ENCODE results near the gene BTBD16.
A peak's percentile ranks its signal among the peaks of the same experiment; 100 is the strongest.

The BTBD16 gene

DNA sequence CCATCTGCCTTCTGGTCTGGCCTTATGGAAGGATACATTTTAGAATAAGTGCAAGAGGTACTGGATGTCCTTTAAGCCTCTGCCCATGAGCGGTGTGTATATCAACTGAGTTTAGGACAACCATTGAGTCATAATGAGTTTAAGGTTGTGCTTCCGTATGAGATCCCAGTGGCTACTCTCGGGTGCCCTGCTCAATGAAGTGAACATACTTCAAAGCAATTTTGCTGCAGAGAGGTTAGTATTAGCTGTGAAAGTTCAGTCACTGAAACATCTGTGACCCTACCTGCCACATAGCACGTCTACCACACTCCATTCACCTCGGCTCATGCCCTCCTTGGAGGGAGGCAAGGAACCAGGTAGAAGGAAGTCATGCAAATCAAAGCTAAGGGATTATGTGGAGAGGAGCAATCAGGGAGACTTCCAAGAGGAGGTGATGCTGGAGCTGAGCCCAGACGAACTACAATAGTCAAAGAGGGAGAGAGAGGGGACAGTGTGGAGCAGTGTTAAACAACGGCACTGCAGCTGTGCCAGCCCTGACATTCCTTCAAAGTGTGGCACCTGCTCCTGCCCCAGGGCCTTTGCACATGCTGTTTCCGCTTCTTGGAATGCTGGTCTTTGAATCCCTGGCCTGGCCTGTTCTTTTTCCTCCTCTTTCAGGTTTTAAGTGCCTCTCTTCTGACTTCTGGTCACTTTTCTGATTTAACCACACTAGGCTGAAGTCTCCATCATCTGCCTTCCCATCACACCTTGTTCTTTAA lies 25.4 kb downstream of the BTBD16 start:
- FAIRE-seq, result no peak

DNA sequence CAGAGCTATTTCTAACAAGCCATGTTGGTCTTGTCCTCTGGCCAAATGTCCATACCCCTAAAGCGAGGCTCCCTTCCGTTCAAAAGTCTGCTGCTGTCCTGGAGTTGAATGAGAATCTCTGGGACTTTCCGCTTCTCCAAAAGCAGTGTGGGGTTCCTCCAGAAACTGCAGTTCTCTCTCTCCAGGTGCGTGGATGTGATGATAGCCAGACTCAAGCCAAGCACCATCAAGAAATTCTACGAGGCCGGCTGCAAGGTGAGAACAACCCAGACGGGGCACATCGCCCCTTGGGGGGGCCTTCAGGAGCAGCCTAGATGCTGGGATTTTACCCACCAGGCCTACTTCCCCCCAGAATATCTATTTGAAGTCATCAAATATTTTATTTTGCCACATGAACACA lies 26.5 kb downstream of the BTBD16 start:
- FAIRE-seq, result no peak

DNA sequence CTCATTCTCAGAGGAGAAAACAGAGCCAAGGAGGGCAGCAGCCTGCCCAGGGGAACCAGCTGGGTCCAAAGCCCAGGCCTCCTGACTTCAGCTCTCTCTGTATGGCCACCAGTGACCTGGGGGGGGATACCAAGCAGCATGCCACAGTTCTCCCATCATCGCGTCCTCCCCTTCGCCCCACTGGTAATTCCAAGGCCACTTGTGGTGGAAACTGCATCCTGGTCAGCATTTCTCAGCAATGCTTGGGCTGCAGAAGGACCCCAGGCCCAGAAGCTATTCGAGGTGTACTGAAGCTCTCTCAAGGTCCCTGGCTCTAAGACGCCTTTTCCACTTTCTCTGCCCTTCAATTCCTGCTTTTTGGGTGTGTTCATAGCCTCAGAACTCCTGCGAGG lies 27.1 kb downstream of the BTBD16 start:
- no peak for FAIRE-seq

DNA sequence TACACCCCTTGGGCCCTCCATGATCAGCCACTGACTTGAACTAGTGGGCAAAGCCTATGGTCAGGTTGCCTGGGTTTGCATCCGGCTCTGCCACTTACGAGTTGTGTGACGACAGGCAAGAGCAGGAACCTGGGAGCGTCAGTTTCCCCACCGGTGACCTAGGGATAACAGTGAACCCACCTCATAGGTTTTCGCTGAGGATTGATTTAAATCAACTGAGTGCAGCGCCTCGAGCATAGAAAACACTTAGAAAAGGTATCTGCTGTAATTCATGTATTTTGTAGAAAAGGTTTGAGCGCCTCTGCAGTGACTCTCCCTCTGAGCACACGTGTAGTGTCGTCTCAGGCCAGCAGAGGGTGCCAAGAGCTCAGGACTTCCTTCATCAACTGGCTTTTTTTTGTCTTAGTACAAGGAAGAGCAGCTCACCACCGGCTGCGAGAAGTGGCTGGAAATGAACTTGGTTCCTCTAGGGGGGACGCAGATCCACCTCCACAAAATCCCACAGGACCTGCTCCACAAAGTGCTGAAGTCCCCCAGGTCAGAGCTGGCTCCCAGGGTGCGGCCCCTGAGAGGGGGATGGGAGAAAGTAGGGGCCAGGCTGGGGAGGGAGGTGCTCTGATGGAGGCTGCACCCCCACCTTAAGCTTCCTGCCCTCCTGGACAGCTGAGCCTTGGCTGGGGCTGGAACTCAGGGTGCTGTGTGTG lies 27.7 kb downstream of the BTBD16 start:
- FAIRE-seq, result peak; percentile 41

DNA sequence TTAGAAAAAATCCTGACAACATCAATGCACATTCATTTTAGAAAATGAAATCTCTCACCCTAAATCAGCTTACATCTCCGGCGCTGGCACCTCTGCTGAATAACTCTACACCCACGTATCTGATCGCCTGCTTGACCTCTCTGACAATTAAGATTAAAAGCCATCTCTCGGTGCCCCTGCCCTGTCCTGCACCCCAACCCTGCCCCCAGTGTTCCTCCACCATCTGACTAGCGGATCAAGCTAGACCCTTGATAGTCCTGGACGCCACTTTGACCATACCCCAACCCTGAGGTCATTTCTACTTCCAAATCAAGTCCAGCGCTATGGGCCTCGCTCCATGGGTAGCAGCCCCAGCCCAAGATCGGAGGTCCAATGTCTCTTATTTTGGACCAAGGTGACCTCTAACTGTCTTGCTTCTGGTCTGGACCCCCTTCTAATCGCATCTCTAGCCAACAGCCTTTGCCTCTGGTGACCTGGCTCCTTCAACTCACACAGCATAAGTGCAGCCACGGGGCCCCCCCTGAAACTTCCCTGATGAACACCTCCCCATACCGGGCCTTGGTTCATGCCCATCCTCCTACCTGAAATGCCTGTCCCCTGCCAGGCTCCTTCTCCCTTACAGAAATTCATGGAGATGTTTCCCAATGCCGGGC lies 28.5 kb downstream of the BTBD16 start:
- no peak for FAIRE-seq

DNA sequence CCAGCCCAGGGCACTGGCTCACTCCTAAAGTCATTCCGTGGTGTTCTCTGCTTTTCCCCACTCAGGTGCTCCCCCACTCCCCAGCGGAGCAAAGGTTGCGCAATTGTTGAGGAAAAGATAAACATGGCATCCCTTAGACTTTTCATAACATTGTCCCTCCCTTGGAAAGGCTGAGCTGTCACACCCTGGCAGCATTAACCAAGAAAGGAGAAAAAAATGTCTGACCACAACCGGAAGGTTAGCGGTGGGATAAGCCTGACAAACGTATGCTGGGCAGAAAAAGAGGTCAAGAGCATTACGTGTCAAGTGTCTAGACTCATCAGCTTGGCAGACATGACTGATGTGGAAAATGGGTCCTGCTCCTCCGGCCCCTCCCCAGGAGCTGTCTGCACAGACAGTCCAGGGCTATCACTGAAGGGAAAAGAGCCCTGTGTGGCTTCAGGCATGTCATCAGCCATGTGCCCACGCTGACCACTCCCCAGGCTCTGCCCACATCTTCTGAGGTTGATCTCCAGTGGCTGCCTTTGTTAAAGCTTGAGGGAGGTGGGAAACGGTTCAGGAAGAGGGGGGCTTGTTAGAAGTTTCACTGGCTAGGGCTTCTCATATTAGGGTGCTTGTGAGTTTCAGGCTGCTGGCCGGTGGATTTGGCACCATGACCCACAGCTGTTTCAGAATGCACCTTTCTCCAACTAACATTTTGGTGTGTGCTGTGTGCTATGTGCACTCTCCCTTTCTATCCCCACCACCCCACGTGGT lies 30.1 kb downstream of the BTBD16 start:
- no peak for FAIRE-seq

DNA sequence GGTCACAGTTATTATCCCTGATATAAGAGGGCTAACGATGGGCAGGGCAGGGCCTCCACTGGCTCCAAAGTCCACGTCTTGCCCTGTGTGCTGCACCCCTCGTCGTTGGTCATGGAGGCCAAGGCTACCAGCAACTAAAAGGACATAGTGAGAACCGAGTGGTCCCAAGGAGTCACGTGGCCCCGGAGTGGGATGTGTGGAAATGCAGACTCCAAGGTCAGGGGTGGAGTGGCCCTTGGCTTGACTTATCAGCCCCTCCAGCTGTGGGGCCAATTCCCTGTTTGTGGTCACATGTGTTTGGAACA lies 30.7 kb downstream of the BTBD16 start:
- FAIRE-seq, result no peak

DNA sequence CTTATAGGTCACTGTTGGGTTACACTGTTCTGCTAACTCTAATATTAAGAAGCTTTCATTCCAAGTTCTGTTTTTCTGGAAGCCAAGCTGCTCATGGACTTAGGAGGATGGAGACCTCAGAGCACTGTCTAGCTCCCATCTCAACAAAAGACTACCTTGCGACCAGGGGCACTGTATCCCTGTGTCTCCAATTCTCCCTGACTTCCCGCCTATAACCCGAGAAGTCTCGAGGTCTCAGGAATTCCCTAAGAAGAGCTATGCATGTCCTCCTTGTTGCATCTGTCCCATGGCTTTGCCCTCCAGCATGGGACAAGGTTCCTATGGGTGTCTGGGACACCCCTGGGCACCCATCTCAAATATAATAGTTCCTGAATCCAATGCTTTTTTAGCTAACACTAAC lies 31.2 kb downstream of the BTBD16 start:
- no peak for FAIRE-seq

DNA sequence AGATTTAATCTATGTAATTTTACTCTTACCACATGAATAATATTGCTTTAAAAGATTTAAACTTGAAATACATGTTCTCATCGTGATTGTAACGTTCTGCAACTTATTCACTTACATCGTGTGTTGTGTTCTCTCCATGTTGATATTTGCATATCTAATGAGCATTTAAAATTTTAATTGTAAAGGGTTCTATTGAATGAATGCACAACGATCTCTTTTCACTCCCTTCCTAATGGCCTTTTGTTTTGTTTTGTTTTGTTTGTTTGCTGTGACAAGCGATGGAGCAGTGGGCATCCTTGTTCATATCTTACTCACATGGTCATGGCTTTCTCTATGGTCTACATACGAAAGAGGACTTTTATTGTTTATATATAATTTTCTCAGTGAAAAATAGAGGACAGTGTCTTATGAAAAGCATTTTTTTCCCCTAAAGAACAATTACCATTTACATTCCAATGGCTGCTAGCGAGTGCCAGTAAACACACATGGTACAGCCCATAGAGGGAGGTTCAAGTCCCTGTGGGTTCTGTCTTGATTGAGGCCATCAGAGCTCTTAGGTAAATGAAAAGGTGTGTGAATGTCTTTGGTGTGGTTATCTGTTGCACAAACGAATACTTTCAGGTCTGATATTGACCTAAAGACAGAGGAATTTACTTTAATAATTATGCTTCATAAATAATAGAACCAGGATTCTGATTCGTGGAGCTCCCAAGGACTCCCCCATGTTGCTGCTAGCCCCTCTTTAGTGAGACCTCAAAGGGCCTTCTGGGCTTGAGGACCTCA lies 32.4 kb downstream of the BTBD16 start:
- FAIRE-seq, result no peak

DNA sequence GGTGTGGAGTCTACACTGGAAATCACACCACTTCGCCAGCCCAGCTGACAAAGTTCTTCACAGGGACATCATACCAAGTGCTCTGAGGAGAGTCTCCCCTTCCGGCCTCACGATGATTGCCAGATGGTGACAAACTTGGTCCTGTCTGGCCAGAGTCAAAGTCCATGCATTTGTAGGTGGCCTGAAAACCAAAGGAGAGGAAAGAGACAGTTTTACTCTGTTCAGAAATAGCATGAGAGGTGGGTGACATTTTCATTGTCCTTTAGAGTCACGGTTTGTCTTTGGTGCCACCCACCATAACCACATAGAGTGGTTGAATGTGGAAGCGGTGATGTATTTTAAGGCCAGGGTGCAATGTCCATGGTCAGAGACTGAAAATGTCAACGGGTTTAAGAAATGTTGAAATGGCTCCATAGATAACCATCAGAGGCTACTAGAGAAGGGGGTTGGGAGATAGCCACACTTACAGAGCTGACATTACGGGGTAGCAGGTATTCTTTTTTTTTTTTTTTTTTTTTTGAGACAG lies 33.0 kb downstream of the BTBD16 start:
- FAIRE-seq, result no peak

DNA sequence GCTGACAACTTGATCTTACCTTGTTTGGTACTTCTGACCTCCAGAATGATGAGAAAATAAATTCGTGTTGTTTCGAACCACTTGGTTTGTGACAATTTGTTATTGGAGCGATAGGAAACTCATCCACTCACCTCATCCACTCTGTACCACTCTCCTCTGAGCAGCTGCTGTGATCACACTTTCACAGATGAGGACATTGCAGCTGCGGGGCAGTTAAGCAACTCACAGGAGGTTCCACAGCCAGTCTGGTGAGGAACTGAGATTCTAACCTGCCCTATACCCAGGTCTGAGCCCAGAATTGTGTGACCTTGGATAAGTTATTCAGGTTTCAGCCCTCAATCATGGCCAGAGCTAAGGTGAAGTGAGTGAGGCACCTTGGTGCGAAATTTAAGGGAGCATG lies 35.2 kb downstream of the BTBD16 start:
- no peak for FAIRE-seq

DNA sequence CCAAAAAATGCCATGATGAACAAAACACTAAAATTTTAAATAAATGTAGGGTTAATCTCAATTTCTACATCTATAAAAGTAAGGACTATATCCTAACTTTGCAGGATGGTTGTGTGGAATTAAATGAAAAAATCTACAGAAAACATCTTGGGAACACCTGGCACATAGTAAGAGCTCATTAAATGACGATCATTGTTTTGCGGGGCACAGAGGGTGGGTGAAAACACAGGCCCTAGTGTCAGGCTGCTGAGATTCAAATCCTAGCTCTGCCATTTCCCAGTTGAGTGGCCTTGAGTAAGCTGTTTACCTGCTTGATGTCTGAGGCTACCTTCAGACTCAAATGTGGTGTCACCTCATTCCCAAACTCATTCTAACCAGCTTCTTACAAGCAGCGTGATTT lies 35.6 kb downstream of the BTBD16 start:
- FAIRE-seq, result no peak

DNA sequence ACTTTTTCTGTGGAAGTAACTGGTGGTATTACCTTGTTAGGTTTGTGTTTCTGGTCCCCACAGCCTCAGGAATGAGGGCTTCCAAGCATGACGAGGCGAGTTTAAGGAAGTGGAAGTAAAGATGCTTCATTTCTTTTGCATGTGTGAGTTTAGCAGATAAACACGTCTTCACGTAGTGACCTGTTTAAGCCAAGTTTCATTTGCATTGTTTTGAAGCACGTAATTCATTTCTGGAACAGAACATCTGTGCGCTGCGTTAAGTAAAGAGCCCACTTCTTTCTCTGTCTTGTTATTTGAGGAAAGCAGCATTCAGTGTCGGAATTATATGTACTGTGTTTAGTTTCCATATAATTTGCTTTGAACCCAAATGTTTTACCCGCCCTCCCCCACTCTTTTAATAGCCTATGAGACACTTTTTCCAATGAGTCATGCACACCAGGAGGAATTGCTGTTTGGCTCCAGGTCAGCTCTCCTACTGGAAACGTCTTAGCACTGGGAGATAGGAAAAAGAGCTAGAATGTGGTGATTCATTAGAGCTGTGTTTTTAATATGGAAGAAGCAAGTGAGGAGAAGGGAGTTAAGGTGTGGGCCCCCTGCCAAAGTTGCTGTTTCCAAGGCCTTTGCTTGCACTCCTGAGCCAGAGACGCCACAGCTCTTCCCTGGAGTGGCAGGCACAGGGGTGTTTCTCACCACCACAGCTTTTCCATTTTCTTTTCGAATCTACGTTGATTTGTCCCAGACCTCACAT lies 36.7 kb downstream of the BTBD16 start:
- peak; percentile 66 for FAIRE-seq

DNA sequence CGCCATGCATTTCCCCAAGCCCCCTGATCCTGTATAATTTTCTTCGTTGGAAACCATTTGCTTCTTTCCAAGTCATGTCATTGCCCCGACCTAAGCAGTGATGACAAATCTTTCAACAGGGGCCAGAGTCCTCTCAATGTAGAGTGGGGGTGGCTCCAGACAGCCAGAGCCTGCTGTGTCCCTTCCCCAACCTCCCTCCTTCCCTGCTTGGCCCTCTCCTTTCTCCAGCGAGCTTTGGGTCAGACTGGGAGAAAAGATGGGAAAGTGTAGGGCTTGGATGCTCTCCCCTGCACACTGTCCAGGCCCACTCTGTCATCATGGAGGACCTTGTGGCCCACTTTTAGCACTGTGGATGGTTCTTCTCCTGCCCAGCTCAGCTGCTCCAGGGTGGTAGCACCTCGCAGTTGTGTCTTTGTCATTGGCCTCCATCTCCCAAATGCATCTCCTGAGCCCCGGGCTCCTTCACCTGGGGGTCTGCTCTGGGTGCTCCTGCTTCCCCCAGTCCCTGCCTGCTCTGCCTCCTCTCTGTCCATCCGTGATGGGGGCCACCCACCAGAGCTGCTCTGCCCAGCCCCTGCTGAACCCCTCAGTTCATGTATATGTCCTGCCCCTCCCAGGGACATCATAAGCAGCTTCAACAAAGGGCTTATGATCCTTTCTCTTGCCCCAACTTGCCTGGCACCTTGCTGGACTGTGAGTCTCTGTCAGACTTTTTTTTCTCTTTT lies 37.5 kb downstream of the BTBD16 start:
- no peak for FAIRE-seq

DNA sequence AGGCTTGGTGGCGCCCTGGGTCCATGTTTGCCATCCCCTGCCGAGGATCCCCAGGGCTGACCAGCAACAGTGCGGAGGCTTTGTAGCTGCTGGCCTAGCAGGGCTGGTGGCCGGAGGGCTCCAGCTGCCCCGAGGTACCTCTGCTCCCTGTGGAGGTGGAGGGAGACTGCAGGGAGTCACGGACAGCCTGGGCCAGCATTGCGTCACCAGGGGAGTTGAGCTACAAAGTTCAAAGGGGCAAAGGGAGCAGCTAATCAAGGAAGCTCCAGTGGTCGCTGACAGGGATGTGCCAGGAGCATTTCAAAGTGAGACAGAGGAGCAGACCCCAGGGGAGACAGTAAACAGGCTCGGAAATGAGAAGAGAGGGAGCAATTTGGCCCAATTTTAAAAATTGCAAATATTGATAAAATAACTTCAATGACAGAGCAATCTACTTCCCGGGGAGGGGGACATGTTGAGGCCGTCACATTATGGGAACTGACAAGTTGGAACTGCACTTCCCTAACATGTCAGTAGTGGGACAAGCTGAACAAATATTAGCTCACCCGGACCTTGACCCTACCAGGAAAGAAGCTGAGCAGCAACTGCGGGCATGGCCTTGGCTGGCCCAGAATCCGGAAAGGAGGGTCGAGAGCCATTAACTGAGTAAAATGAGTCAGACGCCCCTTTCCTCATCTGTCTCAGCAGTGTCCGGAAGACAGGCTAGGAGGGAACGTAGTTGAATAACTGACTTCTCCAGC lies 39.4 kb downstream of the BTBD16 start:
- FAIRE-seq, result no peak

DNA sequence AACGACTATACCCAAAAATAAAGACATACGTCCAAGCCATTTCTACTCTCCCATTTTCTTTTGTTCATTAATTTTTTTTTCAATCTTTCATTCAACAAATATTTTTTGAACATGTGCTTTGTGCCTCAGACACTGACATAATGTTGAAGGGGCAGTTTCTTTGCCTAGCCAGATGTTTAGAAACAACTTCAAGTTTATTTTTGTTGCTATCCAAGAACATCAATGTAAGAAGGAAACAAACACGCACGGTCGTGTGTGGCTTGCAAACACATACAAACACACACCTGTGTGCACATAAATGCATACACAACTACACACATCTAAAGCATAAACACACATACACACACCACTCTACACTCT lies 39.9 kb downstream of the BTBD16 start:
- no peak for FAIRE-seq

DNA sequence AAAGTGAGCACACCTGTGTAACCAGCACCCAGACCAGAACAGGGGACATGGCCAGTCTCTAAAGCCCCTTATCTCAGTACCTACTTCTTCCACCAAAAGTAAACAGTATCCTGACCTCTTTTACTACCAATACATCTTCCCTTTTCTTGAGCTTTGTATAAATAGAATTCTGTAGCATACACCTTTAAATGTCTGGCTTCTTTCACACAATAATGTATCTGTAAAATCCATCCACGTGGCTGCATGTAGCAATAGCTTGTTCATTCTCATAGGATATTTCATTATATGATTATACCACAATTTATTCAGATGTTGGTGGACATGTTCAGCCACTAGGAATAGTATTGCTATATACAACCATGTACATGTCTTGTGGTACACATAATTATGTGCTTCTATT lies 40.6 kb downstream of the BTBD16 start:
- no peak for FAIRE-seq

DNA sequence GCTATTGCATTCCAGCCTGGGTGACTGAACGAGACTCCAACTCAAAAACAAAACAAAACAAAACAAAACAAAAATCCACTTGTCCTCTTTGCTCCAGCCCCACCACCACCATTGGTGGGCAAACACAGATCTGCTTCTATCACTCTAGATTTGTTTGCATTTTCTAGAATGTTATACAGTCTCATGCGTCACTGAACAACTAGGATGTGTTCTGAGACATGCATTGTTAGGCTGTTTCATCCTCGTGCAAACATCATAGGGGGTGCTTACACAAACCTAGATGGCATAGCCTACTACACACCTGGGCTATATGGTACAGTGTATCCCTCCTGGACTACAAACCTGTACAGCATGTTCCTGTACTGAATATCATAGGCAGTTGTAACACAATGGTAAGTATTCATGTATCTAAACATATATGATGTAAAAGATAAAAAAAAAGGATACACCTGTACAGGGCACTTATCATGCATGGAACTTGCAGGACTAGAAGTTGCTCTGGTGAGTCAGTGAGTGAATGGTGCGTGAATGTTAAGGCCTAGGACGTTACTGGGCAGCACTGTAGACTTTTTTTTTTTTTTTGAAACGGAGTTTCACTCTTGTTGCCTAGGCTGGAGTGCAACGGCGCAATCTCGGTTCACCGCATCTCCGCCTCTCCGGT lies 45.3 kb downstream of the BTBD16 start:
- no peak for FAIRE-seq

DNA sequence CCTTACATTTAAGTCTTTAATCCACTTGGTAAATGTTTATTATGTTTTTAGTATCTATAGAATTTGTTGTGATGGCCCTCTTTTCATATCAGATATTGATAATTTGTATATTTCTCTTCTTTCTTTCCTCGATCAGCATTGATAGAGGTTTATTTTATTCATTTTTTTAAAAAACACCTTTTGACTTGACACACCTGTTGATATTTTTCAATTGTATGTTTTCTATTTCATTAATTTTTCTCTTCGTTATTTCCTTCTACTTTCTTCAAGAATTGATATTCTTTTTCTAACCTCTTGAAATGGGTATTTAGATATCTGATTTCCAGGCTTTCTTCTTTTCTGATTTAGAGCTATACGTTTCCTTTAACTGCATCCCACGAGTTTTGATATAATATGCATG lies 50.9 kb downstream of the BTBD16 start:
- no peak for FAIRE-seq

DNA sequence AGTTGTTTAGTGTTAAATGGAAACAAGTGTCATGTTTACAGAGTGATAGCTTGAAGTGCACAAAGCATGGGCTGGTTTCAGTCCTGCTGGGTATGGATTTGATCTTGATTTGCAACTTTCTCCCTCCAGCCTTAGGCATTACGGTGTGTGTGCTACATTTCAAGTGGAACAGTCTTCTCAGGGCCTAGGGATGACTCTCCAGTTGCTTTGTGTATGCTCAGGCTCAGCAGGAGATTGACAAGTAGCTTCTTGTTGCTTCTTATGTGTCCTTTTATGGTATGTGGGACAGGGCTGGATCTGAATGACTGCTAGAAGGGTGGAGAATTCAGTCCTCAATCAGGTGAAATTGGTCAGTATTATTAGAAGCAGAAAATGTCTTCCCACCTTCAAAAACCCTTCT lies 52.1 kb downstream of the BTBD16 start:
- FAIRE-seq, result no peak
